Adrenal gland (tissue), 12 donors: ENCODE results near the gene FHOD3. TPM values are rescaled to one million over a fixed set of nuclear protein-coding genes. Genes with fewer than 3 reads are reported as not detected.

ENCODE experiments used
- DNase-seq, 7 donors: peaks; one replicate each; pipeline ENCODE4 v3.0.0-alpha.2; 2019 to 2020
- H3K27ac ChIP-seq, 5 donors: fragments of 200-600 bp; sonication (generic) in 4 of 5; 1 replicate in 3 of 5; 2 replicates in 2 of 5; pipeline versions ENCODE4 v1.5.1 to v1.8.0; 2016 to 2020; ENCODE audit warnings: mild to moderate bottlenecking in 1 of 5
- H3K27me3 ChIP-seq: fragments of 200-600 bp; 2 replicates; pipeline ENCODE4 v1.8.0; 2021
- H3K36me3 ChIP-seq, 2 donors: fragments of 200-600 bp; replicated peaks in 1 of 2; 1 replicate in 1 of 2; 2 replicates in 1 of 2; pipeline versions ENCODE4 v1.5.1 to v1.8.0; 2018 to 2022
- H3K4me1 ChIP-seq, 2 donors: fragments of 200-600 bp; replicated peaks in 1 of 2; 1 replicate in 1 of 2; 2 replicates in 1 of 2; pipeline versions ENCODE4 v1.5.1 to v1.8.0; 2018 to 2021
- H3K4me3 ChIP-seq, 4 donors: fragments of 200-600 bp; sonication (generic) in 3 of 4; one replicate each; pipeline ENCODE4 v1.5.1; 2016 to 2018
- H3K9me3 ChIP-seq, 3 donors: fragments of 200-600 bp; sonication (generic) in 1 of 3; replicated peaks in 1 of 3; 1 replicate in 2 of 3; 2 replicates in 1 of 3; pipeline versions ENCODE4 v1.5.1 to v1.8.0; 2016 to 2021
- POLR2A ChIP-seq, 2 donors: fragments of 450-650 bp; IDR thresholded peaks; one replicate each; pipeline ENCODE4 v1.6.1; 2017; ENCODE audit warnings: antibody characterized with exemption in 2 of 2, mild to moderate bottlenecking in 2 of 2, moderate library complexity in 1 of 2
- WGBS, 4 donors: extraction: QIAGEN DNeasy Blood & Tissue Kit in 2 of 4; methylation state at CpG; one replicate each; pipeline versions ENCODE4 v1.1.5 to v1.1.7; 2013 to 2017; 5-methylcytosine and 5-hydroxymethylcytosine counted together
- intact Hi-C, 2 donors: fragments of 100-400 bp; cut with DNase I; formaldehyde crosslinking; loops; one replicate each; pipeline versions ENCODE4 v1.14.1 to v1.15.0; 2022 to 2023
- polyA plus RNA-seq, 3 donors: library from polyadenylated mRNA; stranded (reverse); fragments of 200-250 nt in 2 of 3; fragments of 350-450 nt in 1 of 3; fragmentation: Illumina TruSeq in 1 of 3; extraction: RNeasy Lipid Tissue Mini Kit (QIAGEN cat#74804) in 1 of 3; gene quantifications; one replicate each; pipeline ENCODE4 v1.2.3, GENCODE V29; 2013 to 2014
- total RNA-seq, 9 donors: library from RNA; depleted of rRNA in 4 of 9; stranded (reverse); fragments of >200 nt in 4 of 9; fragments of 120-200 nt in 1 of 9; fragmentation: NEBNext Ultra II Directional in 1 of 9; extraction: Animal tissue kit (Norgen Biotek cat#: 25700) in 1 of 9; gene quantifications; one replicate each; pipeline versions ENCODE4 v1.1.0 to v1.2.4, GENCODE V29; 2013 to 2023
- TF ChIP-seq, protein P1 (sequence below), 6 experiments: fragments of 450-650 bp in 4 of 6; fragments of 200-600 bp in 2 of 6; sonication (generic) in 1 of 6; IDR thresholded peaks; 1 replicate in 5 of 6; 2 replicates in 1 of 6; pipeline versions ENCODE4 v1.5.1 to v1.8.0; 2016 to 2021; ENCODE audit warnings: antibody characterized with exemption in 6 of 6, mild to moderate bottlenecking in 2 of 6, moderate library complexity in 1 of 6
- donor health status: healthy with polysubstance abuse.
- donor health status: Bipolar disorder and iron deficiency.
- donor health status: DM: yes; HTN: yes; CAD: no.
- donor health status: DM: no; HTN: no; CAD: no.
- donor health status: DM: no; HTN: no; CAD: no.
- donor health status: DM: yes; HTN: yes; CAD: no.

The FHOD3 gene
- total and polyA plus RNA-seq, 12 donors, result 17.5 to 87.9 (median 48.5) TPM

DNA sequence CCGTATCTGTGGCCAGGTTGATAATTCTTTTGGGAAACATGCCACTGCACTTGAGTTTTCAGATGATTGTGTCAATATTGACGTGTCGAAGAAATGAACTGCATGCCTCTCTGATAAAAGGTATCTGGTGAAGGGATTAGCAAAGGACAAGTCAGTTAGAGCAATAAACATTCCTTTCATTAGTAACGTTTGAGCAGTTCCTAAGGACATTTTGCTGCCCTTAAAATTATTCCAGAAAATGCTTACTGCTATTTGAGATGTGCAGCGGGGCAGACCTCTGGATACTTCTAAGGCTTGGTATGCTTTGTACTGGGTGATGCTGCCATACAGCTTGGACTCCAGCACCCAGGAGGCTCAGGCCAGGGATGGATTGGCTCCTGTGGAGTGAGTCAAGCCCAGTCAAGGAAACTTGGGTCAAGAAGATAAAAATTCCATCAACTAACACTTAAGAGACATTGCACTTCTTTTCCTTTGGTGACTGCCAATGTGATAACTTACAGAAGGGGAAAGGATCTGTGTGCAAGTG lies 166.7 kb downstream of the FHOD3 start:
- Histone ChIP-seq H3K4me1 (no peaks in the 10 kb centered on the region), H3K27me3 (no peaks in the 10 kb centered on the region), H3K27ac (no peak overlapping the region), H3K4me3 (no peak overlapping the region), H3K36me3 (no peaks in the 10 kb centered on the region), H3K9me3 (no peaks in the 10 kb centered on the region)
- 78 to 88% (median 82%) methylated on average over 5 of the region's 5 CpGs for WGBS, 4 donors
- no peak for DNase-seq
- intact Hi-C loops, result loop anchor here in 1 of 2 donors (10.0 kb wide), 1 partner anchor 101 kb away; no protein-coding TSS in a partner anchor
- TF ChIP-seq POLR2A (IDR thresholded peaks at IDR 0.05), result no peak

DNA sequence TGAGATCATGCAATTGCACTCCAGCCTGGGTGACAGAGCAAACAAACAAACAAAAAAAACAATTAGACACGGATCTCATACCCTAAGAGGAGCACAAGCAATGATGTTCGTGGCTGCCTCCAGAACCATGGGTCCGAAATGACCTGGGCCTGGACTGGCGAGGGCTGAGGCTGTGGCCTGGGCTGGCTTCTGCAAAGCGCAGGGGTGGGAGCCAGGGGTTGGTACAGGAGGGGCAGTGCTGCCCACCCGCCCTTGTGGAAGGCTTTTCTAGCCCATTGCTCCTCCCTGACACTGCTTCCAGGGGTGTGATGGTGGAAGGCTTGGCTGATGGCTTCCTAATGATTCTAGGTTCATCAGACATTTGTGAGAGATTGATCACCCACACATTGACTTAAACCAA lies 167.8 kb downstream of the FHOD3 start:
- no peaks in the 10 kb centered on the region for H3K36me3 ChIP-seq
- no peak overlapping the region for H3K4me3 ChIP-seq
- H3K4me1 ChIP-seq, result no peaks in the 10 kb centered on the region
- H3K27ac ChIP-seq, result no peak overlapping the region
- intact Hi-C loops, result loop anchor here in 1 of 2 donors (10.0 kb wide), 1 partner anchor 100 kb away; no protein-coding TSS in a partner anchor
- WGBS, 4 donors, result 90 to 95% (median 93%) methylated on average over 5 to 6 of the region's 6 CpGs
- no peak for DNase-seq
- TF ChIP-seq POLR2A (IDR thresholded peaks at IDR 0.05), result no peak
- TF ChIP-seq, protein P1, sequence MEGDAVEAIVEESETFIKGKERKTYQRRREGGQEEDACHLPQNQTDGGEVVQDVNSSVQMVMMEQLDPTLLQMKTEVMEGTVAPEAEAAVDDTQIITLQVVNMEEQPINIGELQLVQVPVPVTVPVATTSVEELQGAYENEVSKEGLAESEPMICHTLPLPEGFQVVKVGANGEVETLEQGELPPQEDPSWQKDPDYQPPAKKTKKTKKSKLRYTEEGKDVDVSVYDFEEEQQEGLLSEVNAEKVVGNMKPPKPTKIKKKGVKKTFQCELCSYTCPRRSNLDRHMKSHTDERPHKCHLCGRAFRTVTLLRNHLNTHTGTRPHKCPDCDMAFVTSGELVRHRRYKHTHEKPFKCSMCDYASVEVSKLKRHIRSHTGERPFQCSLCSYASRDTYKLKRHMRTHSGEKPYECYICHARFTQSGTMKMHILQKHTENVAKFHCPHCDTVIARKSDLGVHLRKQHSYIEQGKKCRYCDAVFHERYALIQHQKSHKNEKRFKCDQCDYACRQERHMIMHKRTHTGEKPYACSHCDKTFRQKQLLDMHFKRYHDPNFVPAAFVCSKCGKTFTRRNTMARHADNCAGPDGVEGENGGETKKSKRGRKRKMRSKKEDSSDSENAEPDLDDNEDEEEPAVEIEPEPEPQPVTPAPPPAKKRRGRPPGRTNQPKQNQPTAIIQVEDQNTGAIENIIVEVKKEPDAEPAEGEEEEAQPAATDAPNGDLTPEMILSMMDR (IDR thresholded peaks at IDR 0.05), result no peak
- no peaks in the 10 kb centered on the region for H3K27me3 ChIP-seq
- H3K9me3 ChIP-seq, result no peaks in the 10 kb centered on the region

DNA sequence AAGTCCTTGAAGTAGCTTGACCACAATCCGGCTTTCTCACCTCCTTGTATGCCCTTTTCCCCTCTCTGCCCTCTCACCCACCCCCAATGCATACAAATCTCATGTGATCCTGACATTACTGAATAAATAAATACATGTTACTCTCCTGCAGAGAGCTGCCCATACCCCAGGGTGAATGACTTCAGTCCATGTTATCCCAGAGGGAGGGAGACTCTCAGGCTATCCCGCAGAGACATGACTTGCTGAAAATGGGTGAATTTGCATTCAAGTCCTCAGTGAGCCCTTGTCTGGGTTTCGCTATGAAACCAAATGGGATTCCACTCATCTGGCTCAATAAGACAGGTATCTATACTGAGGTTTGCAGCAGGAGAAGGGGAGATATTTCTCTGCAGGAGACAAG lies 168.5 kb downstream of the FHOD3 start:
- no peaks in the 10 kb centered on the region for H3K4me1 ChIP-seq
- no peak for TF ChIP-seq POLR2A (IDR thresholded peaks at IDR 0.05)
- no peak overlapping the region for H3K27ac ChIP-seq
- no peak overlapping the region for H3K4me3 ChIP-seq
- no peaks in the 10 kb centered on the region for H3K27me3 ChIP-seq
- H3K9me3 ChIP-seq, result no peaks in the 10 kb centered on the region
- DNase-seq, result no peak
- intact Hi-C loops, result loop anchor here in 1 of 2 donors (10.0 kb wide), 1 partner anchor 99 kb away; no protein-coding TSS in a partner anchor
- H3K36me3 ChIP-seq, result no peaks in the 10 kb centered on the region
- WGBS, 4 donors, result 78 to 86% (median 81%) methylated on average over 3 of the region's 3 CpGs

DNA sequence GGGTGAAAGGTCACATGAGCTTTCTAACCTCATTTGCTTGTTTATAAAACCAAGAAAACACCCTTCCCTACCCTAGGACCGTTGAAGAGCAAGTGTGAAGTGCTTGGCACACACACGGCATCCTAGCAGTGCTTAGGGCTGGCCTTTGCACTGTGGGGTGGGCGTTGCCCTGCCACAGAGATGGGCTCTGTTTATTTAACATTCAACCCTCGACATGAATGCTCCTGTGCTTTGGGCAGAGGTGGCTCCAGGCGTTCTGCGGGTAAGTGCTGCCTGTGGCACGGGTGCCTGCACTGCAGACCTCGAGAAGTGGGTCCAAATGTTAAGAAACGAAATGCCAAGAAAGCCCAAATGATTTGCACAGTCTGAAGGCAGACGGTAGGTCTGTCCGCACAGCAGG lies 170.1 kb downstream of the FHOD3 start:
- intact Hi-C loops, result loop anchor here in 1 of 2 donors (10.0 kb wide), 1 partner anchor 97 kb away; no protein-coding TSS in a partner anchor
- 84 to 88% (median 86%) methylated on average over 11 of the region's 11 CpGs for WGBS, 4 donors

DNA sequence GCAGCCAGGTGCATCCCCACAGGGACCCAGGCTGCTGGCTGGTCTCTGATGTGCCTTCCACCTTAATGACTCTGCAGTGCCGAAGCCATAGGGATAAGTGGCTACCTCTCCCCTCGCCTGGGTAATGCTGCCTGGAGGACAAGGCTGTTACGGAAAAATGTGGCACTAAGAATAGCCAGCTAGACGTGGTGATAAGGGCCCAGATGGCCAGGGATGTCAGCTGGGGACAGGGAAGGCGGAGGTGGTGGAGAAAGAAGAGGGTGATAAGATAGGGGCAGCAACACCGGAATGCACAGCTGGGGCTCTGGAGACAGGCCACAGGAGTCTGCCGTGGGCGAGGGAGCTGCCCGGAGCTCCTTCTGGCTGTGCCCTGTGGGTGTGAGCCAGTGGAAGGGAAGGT lies 170.6 kb downstream of the FHOD3 start:
- DNase-seq, result peak in 2 of 7 donors; percentile 50 to 68
- Histone ChIP-seq H3K4me1 (no peaks in the 10 kb centered on the region), H3K27me3 (no peaks in the 10 kb centered on the region), H3K9me3 (no peaks in the 10 kb centered on the region), H3K4me3 (no peak overlapping the region), H3K36me3 (no peaks in the 10 kb centered on the region), H3K27ac (no peak overlapping the region)
- 70 to 86% (median 79%) methylated on average over 8 to 9 of the region's 9 CpGs for WGBS, 4 donors
- TF ChIP-seq, protein P1 (IDR thresholded peaks at IDR 0.05), result no peak
- no peak for TF ChIP-seq POLR2A (IDR thresholded peaks at IDR 0.05)
- intact Hi-C loops, result loop anchor here in 1 of 2 donors (10.0 kb wide), 1 partner anchor 97 kb away; no protein-coding TSS in a partner anchor

More for the DNA sequence above, 170.1 kb downstream of the FHOD3 start:
- TF ChIP-seq POLR2A (IDR thresholded peaks at IDR 0.05), result no peak
- TF ChIP-seq, protein P1 (IDR thresholded peaks at IDR 0.05), result no peak
- no peaks in the 10 kb centered on the region for H3K36me3 ChIP-seq
- no peaks in the 10 kb centered on the region for H3K27me3 ChIP-seq
- DNase-seq, result no peak
- H3K4me3 ChIP-seq, result no peak overlapping the region
- no peaks in the 10 kb centered on the region for H3K4me1 ChIP-seq
- H3K27ac ChIP-seq, result no peak overlapping the region
- no peaks in the 10 kb centered on the region for H3K9me3 ChIP-seq
